ENCODE results near the gene HDAC1. TPM values are rescaled to one million over a fixed set of nuclear protein-coding genes. Genes with fewer than 3 reads are reported as not detected.

Gene HDAC1
- total and polyA plus RNA-seq, 10 of the 15 experiments (the other 5 are each of a cell fraction or from before 2014, with no cell fraction given), result 147 to 331 (median 168) TPM

- Histone ChIP-seq H3K4me2 (ENCODE audit: control insufficient read depth, insufficient read depth) (no peak overlapping the region), H3K27me3 (replicated peaks in 1 of 2; ENCODE audit: control insufficient read depth in 2 of 2, insufficient read depth in 2 of 2, low read length in 1 of 2) (no peaks in the 10 kb centered on the region), H4K20me1 (ENCODE audit: control insufficient read depth, insufficient read depth) (no peaks in the 10 kb centered on the region; the same call in 1 of the 2 replicates), H2AFZ (ENCODE audit: control insufficient read depth, low read depth, low read length) (no peak overlapping the region), H3K9me3 (replicated peaks; ENCODE audit: control insufficient read depth, insufficient read depth, low read length) (no peaks in the 10 kb centered on the region), H3K79me2 (ENCODE audit: control insufficient read depth, insufficient read depth, low read length) (peaks cover 22% of the 10 kb centered on the region), H3K9ac (ENCODE audit: control insufficient read depth, insufficient read depth, low read length) (no peak overlapping the region), H3K4me1 (ENCODE audit: control insufficient read depth, insufficient read depth, low read length) (peaks cover 16% of the 10 kb centered on the region), H3K4me3 (no peak overlapping the region), H3K36me3 (ENCODE audit: control insufficient read depth in 2 of 2, insufficient read depth in 2 of 2, low read length in 1 of 2) (peaks cover 46 to 52% of the 10 kb centered on the region in 2 experiments), H3K27ac (ENCODE audit: control insufficient read depth, insufficient read depth) (no peak overlapping the region)
- in situ Hi-C loops (cut with MboI) (no loop called here), intact Hi-C loops (cut with micrococcal nuclease; ENCODE audit: unreplicated experiment) (no loop called here)
- SMC1A ChIA-PET (ENCODE audit: uncharacterized antibody, unreplicated experiment), result interaction anchor here (0.6 to 4.1 kb wide), 4 partner anchors 9 to 134 kb away, joined by 3 to 17 read pairs (median 10); no protein-coding TSS in a partner anchor
- CTCF ChIA-PET, result interaction anchor here (2.0 to 5.2 kb wide), 4 partner anchors 9 to 115 kb away, joined by 7 to 29 read pairs (median 20); no protein-coding TSS in a partner anchor
- RAD21 ChIA-PET (ENCODE audit: unreplicated experiment), result interaction anchor here (0.8 to 2.0 kb wide), 2 partner anchors 64 to 115 kb away, joined by 3 to 7 read pairs; partner anchors contain the start of gene BSDC1
- POLR2A ChIA-PET, result interaction anchor here (1.0 kb wide), 1 partner anchor 9 kb away, joined by 4 read pairs; no protein-coding TSS in a partner anchor
- DNase-seq (ENCODE audit: low read depth, low spot score) (no peak), ATAC-seq (no peak), FAIRE-seq (no peak)
- WGBS (ENCODE audit: insufficient coverage, insufficient replicate concordance, low lambda C conversion rate, missing lambda C conversion rate), result 90% methylated on average over 12 of the region's 12 CpGs
- TF ChIP-seq CBX3 (IDR thresholded peaks at IDR 0.05; ENCODE audit: borderline replicate concordance, low read depth), result no peak
- TF ChIP-seq POLR2AphosphoS5 (IDR thresholded peaks at IDR 0.05; ENCODE audit: low read length), result peak; percentile 34; the same call in 1 of the 2 replicates
- BruUV-seq (replicated peaks), result no TSS peak
Measured at GRCh38 chr1:32330558-32331151, 38.8 kb downstream of the HDAC1 start.

- no peak overlapping the region for H3K4me3 ChIP-seq
- ChIA-PET POLR2A (interaction anchor here (0.6 to 1.2 kb wide), 5 partner anchors 9 to 108 kb away, joined by 3 to 4 read pairs (median 3); partner anchors contain the start of gene BSDC1), SMC1A (ENCODE audit: uncharacterized antibody, unreplicated experiment) (interaction anchor here (0.6 to 4.1 kb wide), 7 partner anchors 9 to 135 kb away, joined by 3 to 17 read pairs (median 4); no protein-coding TSS in a partner anchor), RAD21 (ENCODE audit: unreplicated experiment) (interaction anchor here (2.0 kb wide), 1 partner anchor 116 kb away, joined by 7 read pairs; no protein-coding TSS in a partner anchor), CTCF (interaction anchor here (2.0 to 5.2 kb wide), 4 partner anchors 10 to 116 kb away, joined by 7 to 29 read pairs (median 20); no protein-coding TSS in a partner anchor)
- no peaks in the 10 kb centered on the region; the same call in 1 of the 2 replicates for H4K20me1 ChIP-seq (ENCODE audit: control insufficient read depth, insufficient read depth)
- no peak for ATAC-seq
- H3K27me3 ChIP-seq (replicated peaks in 1 of 2; ENCODE audit: control insufficient read depth in 2 of 2, insufficient read depth in 2 of 2, low read length in 1 of 2), result no peaks in the 10 kb centered on the region
- TF ChIP-seq RELB (IDR thresholded peaks at IDR 0.05; ENCODE audit: low read depth) (no peak), ZNF384 (IDR thresholded peaks at IDR 0.05; ENCODE audit: borderline replicate concordance, low read depth, low read length) (no peak), FOXK2 (IDR thresholded peaks at IDR 0.05) (no peak), POLR2A (IDR thresholded peaks at IDR 0.05; ENCODE audit: low read depth, low read length) (peak; percentile 49), BACH1 (IDR thresholded peaks at IDR 0.05; ENCODE audit: borderline replicate concordance) (no peak), RB1 (IDR thresholded peaks at IDR 0.05; ENCODE audit: borderline replicate concordance) (no peak), GATAD2B (conservative IDR thresholded peaks at IDR 0.05; ENCODE audit: low read depth) (no peak)
- no peaks in the 10 kb centered on the region for H3K9me3 ChIP-seq (replicated peaks; ENCODE audit: control insufficient read depth, insufficient read depth, low read length)
- 80% methylated on average over 12 of the region's 12 CpGs for WGBS (ENCODE audit: insufficient coverage, insufficient replicate concordance, low lambda C conversion rate, missing lambda C conversion rate)
- no peak for FAIRE-seq
- no peak for DNase-seq (ENCODE audit: low read depth, low spot score)
- intact Hi-C loops (cut with micrococcal nuclease; ENCODE audit: unreplicated experiment), result no loop called here
- no peak overlapping the region for H3K9ac ChIP-seq (ENCODE audit: control insufficient read depth, insufficient read depth, low read length)
- no peak overlapping the region for H3K27ac ChIP-seq (ENCODE audit: control insufficient read depth, insufficient read depth)
- H3K4me2 ChIP-seq (ENCODE audit: control insufficient read depth, insufficient read depth), result no peak overlapping the region
- no TSS peak for BruUV-seq (replicated peaks)
- in situ Hi-C loops (cut with MboI), result no loop called here
- peaks cover 24% of the 10 kb centered on the region for H3K79me2 ChIP-seq (ENCODE audit: control insufficient read depth, insufficient read depth, low read length)
- peaks cover 46 to 49% of the 10 kb centered on the region in 2 experiments for H3K36me3 ChIP-seq (ENCODE audit: control insufficient read depth in 2 of 2, insufficient read depth in 2 of 2, low read length in 1 of 2)
- peaks cover 19% of the 10 kb centered on the region for H3K4me1 ChIP-seq (ENCODE audit: control insufficient read depth, insufficient read depth, low read length)
- H2AFZ ChIP-seq (ENCODE audit: control insufficient read depth, low read depth, low read length), result no peak overlapping the region
Measured at GRCh38 chr1:32331549-32331948, 39.7 kb downstream of the HDAC1 start.

Data from GM12878 (cell line).